COR-L47 (cell line): ENCODE measurements around the gene MTMR2.

Experiments
- DNase-seq: peaks from one replicate; lab custom pipeline; 2025; lab: John Stamatoyannopoulos, UW

Gene MTMR2

GRCh38 chr11:95923728-95924413 lies at the start of gene MTMR2:
TSS of gene MTMR2 (minus strand) at chr11:95924107. CDS start at chr11:95923954, 153 bp downstream.
- peak; percentile 72 for DNase-seq

DNA sequence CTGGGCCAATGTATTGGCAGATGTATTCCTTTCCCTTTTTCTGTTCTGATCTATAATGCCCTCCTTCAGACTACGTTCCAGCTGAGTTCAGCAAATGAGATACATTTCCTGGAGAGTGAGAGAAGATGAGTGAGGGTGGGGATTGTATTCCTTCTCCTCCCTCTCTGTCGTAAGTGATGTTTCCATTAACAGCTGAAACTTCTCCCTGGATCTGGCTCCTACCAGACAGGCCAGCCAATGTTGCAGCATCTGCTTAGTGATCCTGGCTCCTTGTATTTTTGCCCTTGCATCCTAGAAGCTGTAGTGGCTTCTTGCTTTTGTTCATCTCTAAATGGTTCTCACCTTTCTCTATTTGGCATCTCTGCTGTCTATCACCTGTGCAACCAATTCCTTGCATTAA lies 48.2 kb upstream of the MTMR2 start:
- DNase-seq: no peak

GRCh38 chr11:95968585-95968984 lies 44.7 kb upstream of the MTMR2 start:
- no peak for DNase-seq

DNA sequence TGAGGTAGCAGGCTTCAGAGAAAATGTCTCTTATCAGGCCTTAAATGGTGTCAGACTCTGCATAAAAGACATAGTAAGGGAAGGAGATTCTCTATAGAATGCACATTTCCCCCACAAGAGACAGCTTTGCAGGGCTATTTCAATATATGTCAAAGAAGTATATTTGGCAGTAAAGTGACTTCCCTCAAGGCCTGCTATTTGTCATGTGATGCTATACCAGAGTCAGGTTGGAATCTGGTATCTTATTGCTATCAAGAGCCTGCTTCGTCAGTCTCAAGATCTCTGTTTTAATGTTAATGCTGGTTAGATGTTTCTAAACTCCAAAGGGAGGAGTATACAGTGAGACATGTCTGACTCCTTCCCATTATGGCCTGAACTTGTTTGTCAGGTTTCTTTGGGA lies 40.4 kb upstream of the MTMR2 start:
- DNase-seq: no peak

DNA sequence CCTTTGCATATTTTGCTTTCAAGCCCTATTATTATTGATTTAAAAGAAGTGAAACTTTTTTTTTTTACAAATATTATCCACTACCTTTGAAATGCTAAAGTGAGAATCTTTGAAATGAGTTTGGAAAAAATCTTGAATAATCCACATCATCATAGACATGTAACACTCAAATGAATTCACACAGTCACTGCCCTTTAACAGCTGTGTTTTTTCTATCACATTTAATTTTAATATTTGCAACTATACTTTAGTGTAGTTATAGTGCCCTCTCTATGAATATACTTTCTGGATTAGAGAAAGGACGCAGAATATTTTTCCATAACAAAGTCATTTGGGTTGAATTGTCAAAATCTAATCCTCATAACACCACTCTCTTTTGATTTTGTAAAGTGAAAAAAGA lies 37.9 kb upstream of the MTMR2 start:
- no peak for DNase-seq

DNA sequence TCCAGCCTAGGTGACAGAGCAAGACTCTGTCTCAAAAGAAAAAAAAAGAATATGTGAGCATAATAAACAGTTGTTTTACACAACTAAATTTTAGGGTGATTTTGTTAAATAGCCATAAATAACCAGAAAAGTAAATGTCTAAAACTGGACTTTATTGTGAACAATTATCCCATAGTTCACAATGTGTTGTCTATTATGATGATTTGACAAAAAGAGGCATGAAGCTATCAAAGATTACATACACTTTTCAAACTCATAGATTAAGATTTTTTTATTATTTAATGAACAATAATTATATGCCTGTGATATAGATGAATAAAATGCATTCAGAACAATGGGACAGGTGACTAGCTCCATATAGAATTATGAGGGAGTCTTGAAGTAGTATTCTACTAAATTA lies 27.0 kb upstream of the MTMR2 start:
- no peak for DNase-seq

- no peak for DNase-seq
These were observed 24.7 kb upstream of the MTMR2 start for GRCh38 chr11:95948637-95949036.

DNA sequence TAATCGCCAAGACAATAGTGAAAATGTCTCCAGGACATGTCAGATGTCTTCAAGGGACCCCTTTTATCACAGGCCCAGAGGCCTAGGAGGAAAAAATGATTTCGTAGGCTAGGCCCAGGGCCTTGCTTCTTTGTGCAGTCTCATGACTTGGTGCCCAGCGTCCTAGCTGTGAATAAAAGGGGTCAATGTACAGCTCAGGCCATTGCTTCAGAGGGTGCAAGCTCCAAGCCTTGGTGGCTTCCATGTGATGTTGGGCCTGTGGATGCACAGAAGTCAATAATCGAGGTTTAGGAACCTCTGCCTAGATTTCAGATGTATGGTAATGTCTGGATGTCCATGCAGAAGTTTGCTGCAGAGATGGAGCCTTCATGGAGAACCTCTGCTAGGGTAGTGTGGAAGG lies 20.7 kb upstream of the MTMR2 start:
- no peak for DNase-seq

- DNase-seq: no peak
These were observed 19.6 kb upstream of the MTMR2 start for GRCh38 chr11:95943546-95943945.

GRCh38 chr11:95939091-95939490 lies 15.2 kb upstream of the MTMR2 start:
- DNase-seq: no peak

GRCh38 chr11:95937358-95937757 lies 13.5 kb upstream of the MTMR2 start:
- DNase-seq: no peak

- DNase-seq: no peak
These were observed 9.7 kb upstream of the MTMR2 start for GRCh38 chr11:95933594-95933993.

- DNase-seq: no peak
These were observed 8.0 kb upstream of the MTMR2 start for GRCh38 chr11:95931916-95932315.

DNA sequence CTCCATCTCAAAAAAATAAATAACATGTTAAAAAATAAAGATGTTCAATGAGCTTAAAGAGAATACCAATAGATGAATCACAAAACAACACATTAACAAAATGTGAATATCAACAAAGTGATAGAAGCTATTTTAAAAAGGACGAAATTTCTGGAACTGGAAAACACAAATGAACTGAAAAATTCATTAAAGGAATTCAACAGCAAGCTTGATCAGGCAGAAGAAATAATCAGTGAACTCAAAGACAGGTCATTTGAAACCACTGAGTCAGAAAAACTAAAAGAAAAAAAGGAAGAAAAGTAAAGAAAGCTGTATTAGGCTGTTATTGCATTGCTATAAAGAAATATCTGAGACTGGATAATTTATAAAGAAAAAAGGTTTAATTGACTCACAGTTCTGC lies 7.0 kb upstream of the MTMR2 start:
- no peak for DNase-seq

- DNase-seq: no peak
These were observed 2.8 kb upstream of the MTMR2 start for GRCh38 chr11:95926726-95927125.

DNA sequence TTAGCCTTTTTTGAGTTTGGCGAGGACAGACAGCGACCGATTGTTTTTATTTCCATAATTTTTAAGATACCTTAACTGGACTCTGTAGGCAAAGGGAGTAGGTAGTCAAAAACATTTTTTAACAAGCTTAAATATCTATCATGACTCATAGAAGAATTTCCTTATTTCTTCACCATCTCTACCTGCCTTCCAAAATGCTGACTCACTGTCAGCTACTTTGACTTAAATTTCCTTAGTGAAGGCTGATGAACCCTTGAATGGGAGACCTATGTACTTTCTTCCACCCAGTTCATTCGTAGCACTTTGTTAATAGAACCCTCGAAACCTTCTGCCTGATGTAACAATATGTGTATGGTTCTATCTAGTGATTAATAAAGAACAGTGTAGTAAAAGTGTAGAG lies 1.1 kb upstream of the MTMR2 start:
- DNase-seq: no peak

- DNase-seq: peak; percentile 15
These were observed 480 bp upstream of the MTMR2 start for GRCh38 chr11:95924414-95924760.

DNA sequence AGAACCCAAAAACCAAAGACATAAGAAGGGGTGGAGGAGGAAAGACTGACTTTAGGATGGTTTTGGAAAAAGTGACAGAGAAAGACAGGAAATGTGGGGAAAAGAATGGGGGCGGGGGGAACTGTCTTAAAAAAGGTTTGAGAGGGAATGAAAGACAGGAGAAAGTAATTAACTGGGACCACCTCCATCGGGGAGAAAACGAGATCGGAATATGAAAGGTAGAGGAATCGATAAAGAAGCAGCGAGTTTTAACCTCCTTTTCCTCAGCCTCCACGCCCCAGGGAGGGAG lies 524 bp downstream of the MTMR2 start:
- DNase-seq: no peak

- no peak for DNase-seq
These were observed 1.1 kb downstream of the MTMR2 start for GRCh38 chr11:95922536-95923438.

DNA sequence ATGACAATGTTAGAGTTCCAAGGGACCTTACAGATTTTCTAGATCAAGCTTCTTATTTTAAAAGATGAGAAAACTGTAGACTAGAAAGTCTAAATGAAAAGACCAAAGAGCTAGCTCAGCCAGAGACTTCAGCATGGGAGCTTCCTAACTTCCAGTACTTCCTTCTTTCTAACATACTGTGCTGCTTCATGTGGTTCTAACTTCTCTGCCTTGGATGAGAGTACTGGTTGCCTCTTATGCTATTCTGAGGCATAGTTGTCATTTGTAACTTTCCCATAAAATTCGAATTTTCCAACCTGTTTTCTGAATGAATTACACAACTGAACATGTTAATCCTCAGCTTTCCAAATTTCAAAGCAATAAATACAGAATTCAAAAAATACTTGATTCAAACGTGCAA lies 1.8 kb downstream of the MTMR2 start:
- DNase-seq: no peak

DNA sequence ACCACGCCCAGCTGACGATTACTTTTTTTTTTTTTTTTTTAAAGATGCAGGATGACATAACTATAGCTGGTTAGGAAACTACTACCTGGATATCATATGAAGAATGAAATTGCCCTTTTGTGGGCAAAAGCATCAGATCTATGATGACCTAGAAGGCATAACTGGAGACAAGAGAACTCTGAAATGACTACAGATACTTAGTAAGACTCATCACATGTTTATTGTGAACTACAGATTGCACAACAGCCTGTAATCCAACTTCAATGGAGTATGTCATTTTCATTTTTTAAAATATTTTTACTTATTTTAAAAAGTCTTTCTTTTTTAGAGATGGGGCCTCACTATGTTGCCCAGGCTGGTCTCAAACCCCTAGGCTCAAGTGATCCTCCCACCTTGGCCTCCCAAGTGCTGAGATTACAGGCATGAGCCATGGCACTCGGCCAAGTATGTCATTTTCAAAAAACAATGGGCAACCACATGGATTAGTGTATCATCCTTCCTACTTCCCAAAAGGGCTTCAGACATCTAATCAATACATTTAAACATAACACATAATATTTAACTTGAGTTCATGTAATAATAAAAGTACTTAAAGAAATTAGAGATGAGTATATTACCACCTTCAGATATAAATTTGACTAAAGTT lies 3.3 kb downstream of the MTMR2 start:
- no peak for DNase-seq

- no peak for DNase-seq
These were observed 4.4 kb downstream of the MTMR2 start for GRCh38 chr11:95919514-95919913.

DNA sequence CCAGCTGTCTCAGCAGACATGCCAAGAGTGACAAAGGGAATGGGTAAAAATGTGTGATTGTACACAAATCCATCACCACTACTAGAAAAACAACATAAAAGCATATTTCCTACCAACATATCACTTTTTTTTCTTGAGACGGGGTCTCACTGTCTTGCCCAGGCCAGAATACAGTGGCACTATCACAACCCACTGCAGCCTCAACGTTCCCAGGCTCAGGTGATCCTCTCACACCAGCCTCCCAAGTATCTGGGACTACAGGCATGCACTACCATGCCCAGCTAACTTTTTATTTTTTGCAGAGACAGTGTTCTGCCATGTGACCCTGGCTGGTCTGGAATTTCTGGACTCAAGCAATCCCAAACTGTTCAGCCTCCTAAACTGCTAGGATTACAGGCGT lies 5.2 kb downstream of the MTMR2 start:
- no peak for DNase-seq
